Forelimb muscle (tissue), 1 donor: ENCODE results near the gene STK32C. TPM values are rescaled to one million over a fixed set of nuclear protein-coding genes. Genes with fewer than 3 reads are reported as not detected.

Experiments
- DNase-seq: peaks from one replicate; pipeline ENCODE4 v3.0.0-alpha.2; 2013; ENCODE audit warnings: low read depth
- polyA plus RNA-seq: library from polyadenylated mRNA; unstranded; fragments of 120-200 nt; gene quantifications from one replicate; pipeline ENCODE4 v1.2.1, GENCODE V29; 2013; ENCODE audit not compliant: insufficient read length

STK32C gene
- polyA plus RNA-seq, 1 donor = 10.3 TPM

DNA sequence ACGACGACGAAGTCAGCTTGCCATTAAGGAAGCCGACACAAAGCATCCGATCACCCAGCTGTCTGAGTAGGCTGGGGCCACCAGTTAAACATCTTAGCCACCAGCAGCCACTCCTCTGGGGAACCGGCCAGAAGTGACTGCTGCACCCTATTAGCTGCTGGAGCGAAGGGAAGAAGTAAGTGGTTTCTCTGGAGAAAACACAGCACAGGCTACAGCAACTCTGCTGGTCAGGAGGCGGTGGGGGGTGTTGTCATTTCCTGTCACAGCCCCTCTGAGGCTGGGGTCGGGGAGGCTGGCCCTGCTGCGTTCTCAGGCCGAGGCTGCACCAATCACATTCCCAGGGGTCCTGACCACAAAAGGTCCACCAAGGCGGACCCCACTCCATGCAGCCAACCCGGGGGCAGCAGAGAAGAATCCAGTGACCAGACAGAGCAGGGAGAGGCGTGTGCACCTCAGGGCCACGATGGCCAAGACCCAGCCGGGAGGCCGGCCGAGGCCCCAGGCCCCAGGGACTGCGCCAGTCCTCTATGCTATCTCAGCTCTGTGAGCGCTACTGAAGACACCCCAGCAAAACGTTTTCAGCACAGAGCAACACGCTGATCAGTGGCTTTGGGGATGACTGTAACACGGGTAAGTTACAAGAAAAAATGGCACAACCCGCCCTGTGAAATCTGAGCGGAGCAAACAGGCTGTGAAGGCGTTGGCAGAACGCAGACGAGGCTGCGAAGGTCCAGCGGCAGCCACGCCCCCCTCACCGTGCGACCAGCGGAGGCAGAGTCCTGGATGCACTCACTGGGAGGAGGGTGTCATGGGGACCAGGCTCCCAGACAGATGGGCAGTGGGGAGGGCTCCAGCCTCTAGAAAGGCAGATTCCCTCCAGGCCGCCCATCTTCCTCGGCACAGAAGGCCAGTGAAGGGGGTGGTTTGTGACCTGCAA is 24.8 kb downstream of the STK32C start:
- no peak for DNase-seq

DNA sequence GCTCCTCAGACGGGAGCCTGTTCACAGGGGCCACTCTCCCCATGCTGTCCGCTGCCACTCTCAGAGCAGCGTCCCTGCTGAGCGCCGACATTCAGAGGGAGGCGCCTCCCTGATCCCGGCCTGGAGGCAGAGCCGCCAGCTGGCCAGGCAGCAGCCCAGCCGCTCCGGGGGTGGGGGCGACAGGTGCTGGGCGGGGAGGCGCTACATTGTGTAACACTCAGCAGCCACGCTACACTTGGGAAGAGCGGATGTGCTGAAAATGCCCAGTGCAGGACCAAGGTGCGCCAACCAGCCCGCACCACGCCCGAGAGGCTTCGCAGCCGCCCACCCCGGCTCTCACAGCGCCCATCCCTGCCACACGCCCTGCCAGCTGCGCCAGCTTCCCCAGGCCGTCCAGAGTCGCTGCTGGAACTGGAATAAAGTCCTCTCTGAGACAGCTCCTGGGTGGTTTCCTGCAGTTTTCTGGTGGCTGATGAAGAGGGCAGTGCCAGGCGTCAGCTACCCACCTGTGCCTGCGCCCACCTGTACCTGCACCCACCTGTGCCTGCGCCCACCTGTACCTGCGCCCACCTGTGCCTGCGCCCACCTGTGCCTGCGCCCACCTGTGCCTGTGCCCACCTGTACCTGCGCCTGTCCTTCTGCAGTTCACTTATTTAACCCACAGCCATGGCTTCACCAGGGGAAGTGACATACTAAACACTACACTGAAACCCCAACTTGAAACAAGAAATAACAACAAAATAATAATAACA is 25.7 kb downstream of the STK32C start:
- DNase-seq = no peak

DNA sequence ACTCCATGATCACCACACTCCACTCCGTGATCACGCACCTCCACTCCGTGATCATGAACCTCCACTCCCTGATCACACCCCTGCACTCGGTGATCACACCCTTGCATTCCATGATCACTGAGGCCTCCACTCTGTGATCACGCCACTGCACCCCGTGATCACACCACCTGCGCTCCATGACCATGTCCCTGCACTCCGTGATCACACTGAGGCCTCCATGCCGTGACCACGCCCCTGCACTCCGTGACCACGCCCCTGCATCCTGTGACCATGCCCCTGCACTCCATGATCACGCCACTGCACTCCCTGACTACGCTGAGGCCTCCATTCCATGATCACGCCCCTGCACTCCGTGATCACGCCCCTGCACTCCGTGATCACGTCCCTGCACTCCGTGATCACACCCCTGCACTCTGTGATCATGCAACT is 27.1 kb downstream of the STK32C start:
- DNase-seq = no peak

DNA sequence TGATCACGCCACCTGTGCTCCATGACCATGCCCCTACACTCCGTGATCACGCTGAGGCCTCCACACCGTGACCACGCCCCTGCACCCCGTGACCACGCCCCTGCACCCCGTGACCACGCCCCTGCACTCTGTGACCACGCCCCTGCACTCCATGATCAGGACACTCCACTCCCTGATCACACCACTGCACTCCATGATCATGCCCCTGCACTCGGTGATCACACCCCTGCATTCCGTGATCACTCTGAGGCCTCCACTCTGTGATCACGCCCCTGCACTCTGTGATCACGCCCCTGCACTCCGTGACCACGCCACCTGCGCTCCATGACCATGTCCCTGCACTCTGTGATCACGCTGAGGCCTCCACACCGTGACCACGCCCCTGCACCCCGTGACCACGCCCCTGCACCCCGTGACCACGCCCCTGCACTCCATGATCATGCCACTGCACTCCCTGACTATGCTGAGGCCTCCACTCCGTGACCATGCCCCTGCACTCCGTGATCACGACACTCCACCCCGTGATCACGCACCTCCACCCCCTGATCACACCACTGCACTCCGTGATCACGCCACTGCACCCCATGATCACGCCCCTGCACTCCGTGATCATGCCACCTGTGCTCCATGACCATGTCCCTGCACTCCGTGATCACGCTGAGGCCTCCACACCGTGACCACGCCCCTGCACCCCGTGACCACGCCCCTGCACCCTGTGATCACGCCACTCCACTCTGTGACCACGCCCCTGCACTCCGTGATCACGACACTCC is 27.7 kb downstream of the STK32C start:
- DNase-seq = no peak

DNA sequence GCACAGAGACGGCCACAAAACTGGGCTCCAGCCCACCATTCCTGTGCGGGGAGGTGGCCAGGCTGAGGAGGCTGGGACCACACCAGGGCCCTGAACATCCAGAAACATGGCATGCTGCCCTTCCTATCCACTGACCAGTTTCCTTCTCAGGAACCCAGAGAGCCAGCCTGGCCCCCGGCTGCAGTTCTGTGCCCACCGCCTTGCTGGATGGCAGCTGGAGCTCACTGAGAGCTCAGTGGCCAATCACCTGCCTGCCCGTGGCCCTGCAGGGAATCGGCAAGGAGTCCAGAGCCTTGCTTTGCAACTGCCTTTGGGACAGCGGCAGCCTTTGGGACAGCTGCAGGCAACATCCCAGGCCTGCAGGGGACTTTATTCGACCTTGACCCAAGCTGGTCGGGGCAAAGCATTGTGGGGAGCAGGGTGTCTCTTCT is 30.4 kb downstream of the STK32C start:
- DNase-seq = no peak

DNA sequence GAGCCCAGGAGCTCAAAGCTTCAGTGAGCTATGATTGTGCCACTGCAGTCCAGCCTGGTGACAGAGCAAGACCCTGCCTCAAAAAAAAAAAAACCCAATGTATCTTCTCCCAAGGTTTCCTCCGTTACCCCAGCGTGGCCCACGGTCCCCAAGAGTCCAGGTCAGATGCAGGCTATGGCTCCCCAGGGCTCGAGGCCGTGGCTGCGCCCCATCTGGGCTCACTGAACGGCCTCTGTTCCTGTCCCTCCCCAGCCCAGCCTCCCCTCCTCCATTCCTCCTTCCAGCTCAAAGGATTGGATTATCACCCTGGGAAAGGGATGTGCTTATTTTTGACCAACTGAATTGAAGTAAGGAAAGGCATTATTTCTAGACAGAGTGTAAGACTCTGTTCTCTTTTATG is 31.0 kb downstream of the STK32C start:
- no peak for DNase-seq

DNA sequence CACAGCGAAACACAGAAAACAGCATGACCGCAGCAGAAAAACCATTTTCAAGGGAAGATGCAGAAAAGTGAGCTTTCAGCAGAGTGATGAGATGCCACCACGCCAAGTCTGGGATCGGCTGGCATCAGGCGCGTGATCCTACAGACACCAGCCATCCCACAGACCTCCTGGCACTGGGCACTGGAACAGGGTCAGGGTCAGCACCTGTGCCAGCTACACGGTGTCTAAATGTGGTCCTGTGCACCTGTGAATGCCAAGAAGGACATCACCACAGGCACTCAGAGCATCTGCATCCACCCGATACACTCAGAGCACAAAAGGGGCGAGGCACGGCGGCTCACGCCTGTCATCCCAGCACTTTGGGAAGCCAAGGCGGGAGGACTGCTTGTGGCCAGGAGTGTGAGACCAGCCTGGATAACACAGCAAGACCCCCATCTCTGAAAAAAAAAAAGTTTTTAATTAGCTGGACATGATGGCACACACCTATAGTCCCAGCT is 31.5 kb downstream of the STK32C start:
- no peak for DNase-seq

DNA sequence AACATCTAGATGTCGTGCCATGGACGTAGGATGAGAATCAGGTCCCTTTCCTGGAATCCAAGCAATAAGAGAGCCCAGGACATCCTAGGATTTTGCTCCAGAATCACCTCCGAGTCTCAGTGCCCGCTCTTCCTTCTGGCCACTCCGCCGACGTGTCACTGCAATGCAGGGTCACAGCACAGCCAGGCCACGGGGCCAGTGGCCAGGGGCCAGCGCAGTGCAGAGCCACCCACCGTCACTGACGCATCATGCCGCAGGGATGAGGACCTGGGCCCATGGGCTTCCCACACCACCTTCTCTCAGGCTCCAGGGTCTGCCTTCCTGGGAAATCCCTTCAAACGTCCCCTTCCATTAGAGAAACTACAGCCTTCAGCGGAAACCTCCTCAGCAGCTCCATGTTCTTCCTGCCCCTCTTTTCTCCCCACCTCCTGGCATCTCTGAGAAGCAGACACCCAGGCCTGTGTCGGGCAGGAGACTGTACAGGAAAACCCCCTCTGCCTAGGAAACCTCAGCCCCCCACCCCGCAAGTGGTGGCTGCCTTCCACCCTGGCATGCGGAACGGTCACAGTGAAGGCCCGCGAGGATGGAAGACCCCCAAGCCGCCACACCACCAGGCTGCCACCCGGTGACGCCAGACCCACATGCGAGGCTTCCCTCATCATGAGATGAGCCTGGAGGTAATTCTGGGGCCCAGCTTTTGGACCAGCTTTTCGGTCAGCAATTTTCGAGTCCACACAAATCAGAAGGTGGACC is 32.1 kb downstream of the STK32C start:
- DNase-seq = no peak

DNA sequence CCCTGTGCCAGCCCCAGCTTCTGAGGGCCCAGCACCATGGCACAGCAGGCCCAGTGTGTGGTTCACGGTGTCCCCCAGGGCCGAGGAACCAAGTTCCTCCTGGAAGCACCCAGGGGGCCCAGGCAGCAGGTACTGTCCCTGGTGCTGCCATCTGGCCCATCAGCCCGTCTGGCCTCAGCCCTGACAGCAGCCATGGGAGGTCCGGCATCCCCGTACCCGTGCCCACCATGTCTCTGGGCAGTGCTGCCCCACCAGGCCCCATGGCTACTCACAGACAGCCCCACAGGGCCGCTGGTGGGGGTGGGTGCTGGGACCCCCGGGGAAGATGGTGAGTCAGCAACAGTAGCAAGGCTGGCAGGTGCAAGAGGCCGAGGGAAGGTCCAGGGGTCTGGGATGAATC is 32.8 kb downstream of the STK32C start:
- no peak for DNase-seq

DNA sequence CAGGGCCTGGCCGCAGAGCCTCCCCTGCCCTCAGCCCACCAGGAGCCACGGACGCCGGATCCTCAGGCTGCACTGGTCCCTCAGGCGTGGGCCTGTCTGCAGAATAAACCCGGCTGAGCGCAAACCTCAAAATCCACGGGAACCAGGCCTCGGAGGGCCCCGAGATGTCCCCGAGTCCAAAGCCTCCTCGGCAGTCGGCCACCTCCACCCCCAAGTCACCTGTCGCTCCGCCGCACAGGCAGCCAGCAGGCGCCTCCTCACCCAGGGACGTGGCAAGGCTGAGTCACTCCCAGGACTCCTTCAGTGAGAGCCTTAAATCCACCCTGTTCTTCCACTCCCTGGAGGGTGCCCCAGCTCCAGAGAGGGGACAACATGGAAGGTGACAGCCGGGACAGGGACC is 33.2 kb downstream of the STK32C start:
- no peak for DNase-seq

DNA sequence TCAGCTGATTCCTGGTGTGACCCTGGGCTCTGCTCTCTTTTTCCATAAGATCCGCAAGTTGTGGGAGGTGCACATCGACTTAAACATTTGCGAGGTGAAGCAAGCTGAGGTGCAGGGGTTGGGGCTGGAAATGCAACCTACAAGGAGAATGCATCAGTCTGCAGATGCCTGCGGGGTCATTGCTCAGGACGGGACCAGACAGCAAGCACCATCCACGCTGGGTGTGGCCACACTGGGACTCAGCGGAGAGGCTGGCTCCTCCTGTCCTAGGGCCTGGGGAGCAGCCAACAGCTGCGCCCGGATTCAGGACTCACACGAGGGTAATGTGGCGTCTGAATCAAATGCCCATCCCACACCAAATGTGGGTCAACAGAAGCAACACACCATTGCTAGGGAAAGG is 33.8 kb downstream of the STK32C start:
- DNase-seq = no peak

DNA sequence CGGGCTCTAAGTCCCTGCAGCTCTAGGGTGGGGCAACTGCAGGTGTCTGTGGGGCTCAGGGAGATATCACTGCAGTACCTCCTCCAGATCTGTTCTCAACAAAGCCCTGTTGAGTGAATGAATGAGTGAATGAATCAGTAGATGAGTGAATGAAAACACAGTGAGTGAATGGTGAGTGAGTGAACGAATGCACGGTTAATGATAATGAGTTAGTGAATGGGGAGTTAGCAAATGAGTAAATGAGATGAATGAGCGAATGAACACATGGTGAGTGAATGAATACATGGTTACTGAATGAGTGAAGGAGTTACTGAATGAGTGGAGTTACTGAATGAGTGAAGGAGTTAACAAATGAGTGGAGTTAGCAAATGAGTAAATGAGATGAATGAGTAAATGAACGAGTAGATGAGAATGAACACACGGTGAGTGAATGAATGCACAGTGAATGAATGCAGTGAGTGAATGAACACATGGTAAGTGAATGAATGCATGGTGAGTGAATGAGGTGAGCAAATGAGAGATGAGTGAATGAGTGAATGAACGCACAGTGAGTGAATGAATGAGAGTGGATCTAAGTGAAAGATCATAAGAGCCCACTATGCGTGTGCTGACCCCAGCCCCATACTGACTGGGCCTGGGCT is 34.3 kb downstream of the STK32C start:
- no peak for DNase-seq

DNA sequence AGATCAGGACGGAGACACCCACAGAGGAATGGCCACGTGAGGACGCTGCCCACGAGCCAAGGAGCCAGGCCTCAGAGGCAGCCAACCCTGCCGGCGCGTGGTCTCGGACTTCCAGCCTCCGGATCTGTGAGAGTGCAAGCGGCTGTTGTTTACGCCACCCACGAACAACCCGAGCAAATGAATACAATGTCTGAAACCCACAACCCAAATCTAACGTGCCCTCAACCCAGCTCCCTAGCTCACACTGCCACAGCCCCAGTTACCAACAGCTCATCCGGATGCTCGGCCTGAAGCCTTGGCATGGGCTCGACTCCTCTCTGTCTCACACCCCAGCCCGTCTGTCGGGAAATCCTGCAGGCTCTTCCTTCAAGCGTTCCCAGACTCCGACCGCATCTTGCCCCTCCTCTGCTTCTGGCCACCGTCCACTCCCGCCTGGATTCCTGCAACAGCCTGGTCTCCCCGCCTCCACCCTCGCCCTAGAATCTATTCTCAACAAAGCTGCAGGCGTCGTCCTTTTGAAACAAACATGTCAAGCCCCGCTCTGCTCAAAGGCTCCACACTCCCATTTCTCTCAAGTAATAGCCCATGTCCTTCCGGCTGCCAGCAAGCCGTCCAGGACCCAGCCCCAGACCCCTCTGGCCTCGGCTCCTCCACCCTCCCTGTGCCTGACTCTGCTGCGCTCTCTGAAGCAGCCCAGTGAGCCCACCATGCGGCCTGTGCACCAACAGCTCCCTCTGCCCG is 35.3 kb downstream of the STK32C start:
- no peak for DNase-seq

DNA sequence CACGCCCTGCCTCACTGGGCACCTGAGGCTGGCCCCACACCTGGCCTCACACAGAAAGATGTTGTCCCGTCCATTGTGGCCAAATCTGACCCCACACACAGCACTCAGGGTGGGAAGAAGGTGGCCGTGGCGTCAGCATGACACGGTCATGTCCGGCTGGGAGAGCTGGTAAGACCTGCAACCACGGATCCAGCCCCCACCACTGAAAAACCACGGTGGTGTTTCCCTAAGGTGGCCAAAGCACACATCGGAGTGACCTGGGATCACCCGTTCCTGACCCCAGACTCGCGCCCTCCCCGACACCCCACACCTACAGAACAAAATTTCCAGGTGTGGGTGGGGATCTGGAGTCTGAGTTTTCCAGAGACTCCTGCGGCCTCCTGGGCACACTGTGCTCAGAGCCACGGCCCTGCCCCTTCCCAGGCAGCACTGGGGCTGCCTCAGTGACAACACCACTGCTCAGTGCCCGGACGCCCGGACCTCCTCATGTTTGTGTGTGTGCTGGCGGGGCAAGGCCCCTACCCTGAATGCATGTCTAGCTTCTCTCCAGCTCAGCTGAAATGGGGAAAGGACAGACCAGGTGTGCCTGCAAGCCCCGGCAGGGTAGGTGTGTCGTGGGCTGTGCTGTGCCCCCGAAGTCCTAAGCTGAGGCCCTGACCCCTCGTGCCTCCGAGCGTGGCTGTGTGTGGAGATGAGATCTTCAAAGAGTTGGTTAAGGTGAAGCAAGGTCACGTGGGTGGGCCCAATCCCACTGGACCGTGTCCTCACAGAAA is 36.1 kb downstream of the STK32C start:
- DNase-seq = no peak

DNA sequence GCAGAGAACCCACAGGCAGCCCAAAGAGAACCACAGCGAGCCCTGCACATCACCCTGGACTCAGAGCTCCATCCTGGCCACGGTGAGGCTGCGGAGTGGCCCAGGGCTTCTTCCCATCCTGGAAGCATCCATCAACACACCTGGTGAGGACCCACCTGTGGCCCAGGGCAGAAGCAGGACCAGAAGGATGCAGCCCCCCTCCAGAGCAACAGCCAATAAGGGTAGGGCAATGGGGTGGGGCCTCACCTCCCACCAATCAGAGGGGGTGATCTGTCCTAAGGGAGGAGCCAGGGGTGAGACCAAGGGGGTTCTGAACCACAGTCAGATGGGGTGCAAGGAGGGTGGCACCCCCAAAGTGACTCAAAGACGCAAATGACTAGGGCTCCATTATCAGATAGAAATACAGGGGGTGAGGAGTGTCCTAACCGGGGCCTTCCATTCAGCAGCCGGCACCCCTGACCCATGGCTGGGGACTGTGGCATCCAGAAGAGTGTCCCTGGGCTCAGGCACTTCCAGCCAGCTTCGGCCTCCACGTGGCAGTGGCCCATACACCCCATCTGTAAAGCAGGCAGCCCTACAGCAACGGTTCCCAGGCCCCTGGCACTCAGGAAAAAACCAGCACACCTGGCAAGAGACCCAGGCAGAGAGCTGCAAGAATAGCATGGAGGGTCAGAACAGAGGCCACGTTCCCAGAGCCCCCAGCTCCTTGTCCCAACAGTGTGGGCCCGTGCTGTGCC is 36.9 kb downstream of the STK32C start:
- no peak for DNase-seq

DNA sequence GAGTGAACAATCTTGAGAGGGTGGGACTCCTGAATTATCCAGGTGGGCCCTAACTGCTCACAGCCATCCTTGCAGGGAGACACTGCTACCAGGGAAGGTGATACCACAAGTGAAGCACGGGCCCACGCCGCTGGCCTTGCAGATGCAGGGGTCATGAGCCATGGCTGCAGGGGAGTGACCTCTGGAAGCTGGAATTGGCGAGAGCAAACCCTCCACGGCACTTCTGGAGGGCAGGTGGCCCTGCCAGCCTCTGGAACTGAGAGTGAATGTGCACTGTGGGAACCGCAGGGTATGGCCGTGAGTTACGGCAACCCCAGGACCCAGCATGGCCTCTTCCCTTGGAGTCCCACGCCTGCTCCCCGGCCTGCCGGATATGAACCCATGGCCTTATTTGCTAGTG is 37.5 kb downstream of the STK32C start:
- no peak for DNase-seq

DNA sequence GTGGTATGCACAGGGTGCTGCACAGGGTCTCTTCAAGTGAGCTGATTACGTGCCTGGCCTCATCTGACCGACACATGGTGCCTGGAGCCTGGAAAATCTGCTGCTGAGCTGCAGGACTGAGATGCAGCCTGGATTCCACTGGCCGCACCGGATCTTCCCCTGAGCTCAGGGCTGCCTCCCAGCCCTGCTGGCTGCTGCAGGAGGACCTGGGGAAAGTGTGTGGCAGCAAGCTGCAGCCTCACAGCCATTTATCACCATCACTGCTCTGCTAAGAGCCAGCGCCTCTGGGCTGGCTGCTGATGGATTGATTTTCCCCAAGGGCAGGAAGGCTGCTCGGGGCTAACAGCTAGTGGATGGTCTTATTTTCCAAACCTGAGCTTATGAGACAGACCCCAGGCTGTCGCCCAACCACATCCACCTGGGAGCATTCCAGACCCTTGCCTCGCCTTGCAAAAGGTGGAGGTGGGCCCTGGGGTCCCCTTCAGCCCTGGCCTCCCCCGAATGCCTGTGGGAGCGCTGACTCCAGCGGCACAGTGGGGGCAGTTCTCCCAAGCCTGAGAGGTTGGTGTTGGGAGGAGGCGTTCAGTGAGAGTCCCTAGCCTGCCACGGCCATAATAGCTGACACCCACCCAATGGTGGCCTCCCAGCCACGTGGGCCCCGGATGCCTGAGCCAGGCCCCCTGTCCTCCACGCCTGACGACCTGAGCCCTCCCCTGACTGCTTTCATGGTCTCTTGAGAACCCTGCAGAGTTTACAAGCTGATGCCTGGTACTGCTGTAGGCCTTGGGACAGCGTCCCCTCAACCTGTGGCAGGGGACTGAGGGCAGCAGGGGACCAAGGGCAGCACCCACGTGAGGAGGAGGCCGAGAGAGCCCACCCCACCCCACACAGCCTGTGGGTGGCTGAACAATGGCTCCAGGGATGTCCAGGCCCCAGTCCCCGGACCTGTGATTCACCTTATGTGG is 38.2 kb downstream of the STK32C start:
- DNase-seq = no peak
